ENCODE measurements around the gene HOXA4. TPM values are rescaled to one million over a fixed set of nuclear protein-coding genes. Genes with fewer than 3 reads are reported as not detected.

HOXA4 gene
- total RNA-seq, 1 experiment from 2014 or later: 2.0 TPM

DNA sequence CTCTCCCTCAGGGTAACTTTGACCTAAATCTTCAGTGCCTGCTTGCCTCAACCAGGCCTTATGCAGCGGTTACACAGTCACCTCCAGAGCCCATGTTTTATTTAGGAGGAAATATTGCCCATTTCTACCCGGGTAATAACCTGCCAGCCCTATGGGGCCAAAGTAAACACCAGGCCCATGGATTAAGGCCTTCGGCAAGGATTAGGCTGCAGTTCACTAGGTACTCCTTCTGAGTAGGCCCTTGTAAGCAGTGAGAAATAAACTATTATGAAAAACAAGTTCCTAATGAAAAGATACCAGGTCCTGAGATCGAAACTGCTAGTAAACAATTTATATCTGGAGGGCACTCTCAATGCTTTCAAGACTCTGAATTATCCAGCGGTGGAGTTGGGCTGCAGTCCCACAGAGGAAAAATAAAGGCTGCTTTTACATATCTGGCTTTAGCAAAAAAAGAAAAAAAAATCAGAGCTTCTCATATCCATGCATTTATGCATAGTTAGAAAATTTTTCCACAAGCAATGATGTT is 47.3 kb upstream of the HOXA4 start (continued):
- no peak for TF ChIP-seq ZFX (IDR thresholded peaks at IDR 0.05)

DNA sequence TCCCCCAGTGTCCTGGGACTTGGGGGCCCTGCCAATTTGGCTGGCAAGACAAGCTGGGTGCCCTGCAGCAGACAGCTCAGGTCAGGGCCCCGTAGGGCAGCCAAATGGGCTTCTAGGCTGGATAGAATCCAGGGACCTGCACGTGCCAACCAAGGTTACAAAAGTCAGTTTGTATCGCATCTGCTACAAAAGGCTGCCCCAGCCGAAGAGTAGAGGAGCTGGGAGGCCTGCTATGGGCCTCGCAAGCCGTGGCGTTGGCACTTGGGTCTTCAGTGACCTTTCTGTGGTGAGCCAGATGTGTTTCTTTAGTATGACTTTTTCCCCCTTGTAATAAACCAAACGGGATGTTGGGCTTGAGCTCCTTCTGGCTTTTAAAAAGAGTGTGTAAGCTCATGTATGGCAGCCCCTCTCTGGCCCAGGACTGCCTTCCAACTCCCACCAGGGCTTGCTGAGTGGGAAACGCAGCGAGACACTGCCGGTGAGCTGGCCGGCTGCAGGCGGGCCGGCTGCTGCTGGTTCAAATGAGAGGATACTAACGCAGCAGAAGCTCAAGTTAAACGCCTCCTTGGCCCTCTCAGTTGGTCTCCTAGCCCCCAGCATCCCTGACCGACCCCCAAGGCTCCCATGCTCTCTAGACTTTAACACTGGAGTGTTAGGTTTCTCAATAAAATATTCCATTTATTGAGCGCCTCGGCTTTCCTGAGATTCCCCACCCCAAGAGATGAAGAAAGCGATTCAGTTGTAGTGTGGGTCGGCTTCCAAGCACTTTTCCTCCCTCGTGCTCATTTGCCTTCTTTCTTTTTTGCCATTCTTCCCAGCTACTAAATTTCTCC is 46.6 kb upstream of the HOXA4 start:
- H3K36me3 ChIP-seq (ENCODE audit: control insufficient read depth in 1 of 2, insufficient read depth in 2 of 2, low read length in 2 of 2): no peaks in the 10 kb centered on the region
- H3K27me3 ChIP-seq (ENCODE audit: insufficient read depth, low read length): no peaks in the 10 kb centered on the region
- DNase-seq (ENCODE audit: low read depth, low spot score) (no peak), ATAC-seq (no peak)
- no peak overlapping the region for H3K4me2 ChIP-seq (ENCODE audit: low read length)
- no peak overlapping the region for H3K9ac ChIP-seq (ENCODE audit: low read length)
- no peaks in the 10 kb centered on the region for H4K20me1 ChIP-seq (ENCODE audit: insufficient read depth)
- TF ChIP-seq, protein P1, sequence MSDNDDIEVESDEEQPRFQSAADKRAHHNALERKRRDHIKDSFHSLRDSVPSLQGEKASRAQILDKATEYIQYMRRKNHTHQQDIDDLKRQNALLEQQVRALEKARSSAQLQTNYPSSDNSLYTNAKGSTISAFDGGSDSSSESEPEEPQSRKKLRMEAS (IDR thresholded peaks at IDR 0.05): no peak
- no peak for TF ChIP-seq EZH2phosphoT487 (IDR thresholded peaks at IDR 0.05; ENCODE audit: borderline replicate concordance)
- ChIA-PET CTCF (no interaction called here), POLR2A (no interaction called here), RAD21 (ENCODE audit: low non-redundant PET in 1 of 2, low total read pairs in 2 of 2, uncharacterized antibody in 2 of 2, unreplicated experiment in 2 of 2) (no interaction called here)
- H2AFZ ChIP-seq (ENCODE audit: low read depth, low read length, poor library complexity, severe bottlenecking): no peak overlapping the region
- peaks cover 27% of the 10 kb centered on the region for H3K79me2 ChIP-seq (ENCODE audit: insufficient read depth, low read length)
- BruUV-seq (replicated peaks): no TSS peak
- no peaks in the 10 kb centered on the region for H3K9me3 ChIP-seq (ENCODE audit: control insufficient read depth in 1 of 2, insufficient read depth in 1 of 2, low read depth in 1 of 2, low read length in 2 of 2)
- peaks cover 26 to 51% of the 10 kb centered on the region in 2 experiments for H3K4me1 ChIP-seq (ENCODE audit: control insufficient read depth in 1 of 2, insufficient read depth in 2 of 2, low read length in 2 of 2)
- H3K27ac ChIP-seq (ENCODE audit: low read depth, low read length): no peak overlapping the region
- H3K4me3 ChIP-seq (replicated peaks in 1 of 2; ENCODE audit: low read depth in 1 of 2, low read length in 2 of 2): no peak overlapping the region
- no peaks in the 10 kb centered on the region for H3K9me2 ChIP-seq (ENCODE audit: insufficient read depth)
- intact Hi-C loops (cut with micrococcal nuclease): no loop called here

DNA sequence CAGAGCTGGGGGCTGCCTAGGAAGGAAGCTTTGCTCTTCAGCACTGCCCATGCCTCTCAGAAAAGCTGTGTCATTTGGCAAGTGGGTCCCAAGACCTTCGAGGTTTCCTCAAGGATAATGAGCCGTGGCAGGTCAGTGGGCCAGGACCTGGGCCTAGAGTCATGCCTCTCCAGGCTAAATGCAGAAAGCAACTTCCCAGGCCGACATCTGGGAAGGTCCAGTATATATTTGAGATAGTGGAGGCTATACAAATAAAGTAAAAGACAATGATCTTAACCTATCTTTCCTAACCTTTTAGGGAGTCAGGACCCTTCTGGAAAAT is 45.9 kb upstream of the HOXA4 start:
- DNase-seq (ENCODE audit: low read depth, low spot score) (no peak), ATAC-seq (no peak)
- no peaks in the 10 kb centered on the region for H3K36me3 ChIP-seq (ENCODE audit: control insufficient read depth in 1 of 2, insufficient read depth in 2 of 2, low read length in 2 of 2)
- H3K27ac ChIP-seq (ENCODE audit: low read depth, low read length): no peak overlapping the region
- H3K9me3 ChIP-seq (ENCODE audit: control insufficient read depth in 1 of 2, insufficient read depth in 1 of 2, low read depth in 1 of 2, low read length in 2 of 2): no peaks in the 10 kb centered on the region
- ChIA-PET POLR2A (interaction anchor here (1.2 kb wide), 1 partner anchor 10 kb away, joined by 4 read pairs; no protein-coding TSS in a partner anchor), CTCF (no interaction called here), RAD21 (ENCODE audit: low non-redundant PET in 1 of 2, low total read pairs in 2 of 2, uncharacterized antibody in 2 of 2, unreplicated experiment in 2 of 2) (no interaction called here)
- H3K4me3 ChIP-seq (replicated peaks in 1 of 2; ENCODE audit: low read depth in 1 of 2, low read length in 2 of 2): no peak overlapping the region
- intact Hi-C loops (cut with micrococcal nuclease): no loop called here
- H3K4me2 ChIP-seq (ENCODE audit: low read length): no peak overlapping the region
- no peak overlapping the region for H3K9ac ChIP-seq (ENCODE audit: low read length)
- BruUV-seq (replicated peaks): no TSS peak
- H3K27me3 ChIP-seq (ENCODE audit: insufficient read depth, low read length): no peaks in the 10 kb centered on the region
- TF ChIP-seq EGR1 (IDR thresholded peaks at IDR 0.05; ENCODE audit: low read depth): no peak
- TF ChIP-seq YY1 (IDR thresholded peaks at IDR 0.05; ENCODE audit: extremely low read depth, insufficient replicate concordance, low read depth, low read length): no peak
- TF ChIP-seq EZH2phosphoT487 (IDR thresholded peaks at IDR 0.05; ENCODE audit: borderline replicate concordance): no peak
- TF ChIP-seq, protein P2, sequence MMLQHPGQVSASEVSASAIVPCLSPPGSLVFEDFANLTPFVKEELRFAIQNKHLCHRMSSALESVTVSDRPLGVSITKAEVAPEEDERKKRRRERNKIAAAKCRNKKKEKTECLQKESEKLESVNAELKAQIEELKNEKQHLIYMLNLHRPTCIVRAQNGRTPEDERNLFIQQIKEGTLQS (IDR thresholded peaks at IDR 0.05): no peak
- no peak for TF ChIP-seq CBX3 (IDR thresholded peaks at IDR 0.05; ENCODE audit: low read depth)
- no peak for TF ChIP-seq CEBPB (IDR thresholded peaks at IDR 0.05; ENCODE audit: low read depth)
- TF ChIP-seq EZH2 (IDR thresholded peaks at IDR 0.05): no peak
- TF ChIP-seq, protein P3, sequence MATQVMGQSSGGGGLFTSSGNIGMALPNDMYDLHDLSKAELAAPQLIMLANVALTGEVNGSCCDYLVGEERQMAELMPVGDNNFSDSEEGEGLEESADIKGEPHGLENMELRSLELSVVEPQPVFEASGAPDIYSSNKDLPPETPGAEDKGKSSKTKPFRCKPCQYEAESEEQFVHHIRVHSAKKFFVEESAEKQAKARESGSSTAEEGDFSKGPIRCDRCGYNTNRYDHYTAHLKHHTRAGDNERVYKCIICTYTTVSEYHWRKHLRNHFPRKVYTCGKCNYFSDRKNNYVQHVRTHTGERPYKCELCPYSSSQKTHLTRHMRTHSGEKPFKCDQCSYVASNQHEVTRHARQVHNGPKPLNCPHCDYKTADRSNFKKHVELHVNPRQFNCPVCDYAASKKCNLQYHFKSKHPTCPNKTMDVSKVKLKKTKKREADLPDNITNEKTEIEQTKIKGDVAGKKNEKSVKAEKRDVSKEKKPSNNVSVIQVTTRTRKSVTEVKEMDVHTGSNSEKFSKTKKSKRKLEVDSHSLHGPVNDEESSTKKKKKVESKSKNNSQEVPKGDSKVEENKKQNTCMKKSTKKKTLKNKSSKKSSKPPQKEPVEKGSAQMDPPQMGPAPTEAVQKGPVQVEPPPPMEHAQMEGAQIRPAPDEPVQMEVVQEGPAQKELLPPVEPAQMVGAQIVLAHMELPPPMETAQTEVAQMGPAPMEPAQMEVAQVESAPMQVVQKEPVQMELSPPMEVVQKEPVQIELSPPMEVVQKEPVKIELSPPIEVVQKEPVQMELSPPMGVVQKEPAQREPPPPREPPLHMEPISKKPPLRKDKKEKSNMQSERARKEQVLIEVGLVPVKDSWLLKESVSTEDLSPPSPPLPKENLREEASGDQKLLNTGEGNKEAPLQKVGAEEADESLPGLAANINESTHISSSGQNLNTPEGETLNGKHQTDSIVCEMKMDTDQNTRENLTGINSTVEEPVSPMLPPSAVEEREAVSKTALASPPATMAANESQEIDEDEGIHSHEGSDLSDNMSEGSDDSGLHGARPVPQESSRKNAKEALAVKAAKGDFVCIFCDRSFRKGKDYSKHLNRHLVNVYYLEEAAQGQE (IDR thresholded peaks at IDR 0.05; ENCODE audit: low read depth): no peak
- TF ChIP-seq SIN3A (IDR thresholded peaks at IDR 0.05; ENCODE audit: low read depth): no peak
- TF ChIP-seq POLR2AphosphoS5 (IDR thresholded peaks at IDR 0.05; ENCODE audit: low read depth, low read length): no peak
- no peak for TF ChIP-seq ZNF274 (IDR thresholded peaks at IDR 0.05; ENCODE audit: low read depth, low read length)
- no peak for TF ChIP-seq ELF1 (IDR thresholded peaks at IDR 0.05; ENCODE audit: borderline replicate concordance, low read depth)
- peaks cover 34% of the 10 kb centered on the region for H3K79me2 ChIP-seq (ENCODE audit: insufficient read depth, low read length)
- H2AFZ ChIP-seq (ENCODE audit: low read depth, low read length, poor library complexity, severe bottlenecking): no peak overlapping the region
- H3K9me2 ChIP-seq (ENCODE audit: insufficient read depth): no peaks in the 10 kb centered on the region
- peaks cover 33 to 53% of the 10 kb centered on the region in 2 experiments for H3K4me1 ChIP-seq (ENCODE audit: control insufficient read depth in 1 of 2, insufficient read depth in 2 of 2, low read length in 2 of 2)
- no peaks in the 10 kb centered on the region for H4K20me1 ChIP-seq (ENCODE audit: insufficient read depth)
